ENCODE data around the gene LRRC38. TPM values are rescaled to one million over a fixed set of nuclear protein-coding genes. Genes with fewer than 3 reads are reported as not detected.
"Not testable (repeated sequence)": the region's sequence is repeated elsewhere in the genome, so short reads cannot be mapped to it uniquely, and the experiment has no call there.

The LRRC38 gene
- total and polyA plus RNA-seq, 2 donors (not counting 1 experiment from before 2014, with no cell fraction given) = not detected

GRCh38 chr1:13443335-13443979 is 70.3 kb downstream of the LRRC38 start:
- POLR2A ChIA-PET = no interaction called here
- Mint-ChIP-seq H3K27ac (no peak overlapping the region), H3K4me1 (no peaks in the 10 kb centered on the region), H3K9me3 (ENCODE audit: insufficient read depth) (no peaks in the 10 kb centered on the region), H3K4me3 (no peak overlapping the region), H3K27me3 (no peaks in the 10 kb centered on the region)
- no peaks in the 10 kb centered on the region for H3K79me2 ChIP-seq (ENCODE audit: control insufficient read depth, insufficient read depth, low read length)
- H3K9me3 ChIP-seq (ENCODE audit: control extremely low read depth in 1 of 3, control insufficient read depth in 2 of 3, insufficient read depth in 1 of 3, low read length in 2 of 3) = no peaks in the 10 kb centered on the region
- H4K20me1 ChIP-seq (ENCODE audit: control insufficient read depth, insufficient read depth, low read length, poor library complexity, severe bottlenecking) = no peaks in the 10 kb centered on the region
- H3K4me1 ChIP-seq (ENCODE audit: control insufficient read depth in 2 of 2, insufficient read depth in 2 of 2, low read length in 2 of 2) = no peaks in the 10 kb centered on the region
- H3K4me3 ChIP-seq (ENCODE audit: control extremely low read depth in 1 of 5, extremely low read depth in 1 of 5, insufficient read depth in 1 of 5, low read depth in 2 of 5, low read length in 4 of 5) = no peak overlapping the region
- DNase-seq (no peak), ATAC-seq (ENCODE audit: low read depth) (no peak)
- H3K27ac ChIP-seq (ENCODE audit: low read length in 2 of 2) = no peak overlapping the region
- no peaks in the 10 kb centered on the region for H3K36me3 ChIP-seq (replicated peaks in 1 of 2; ENCODE audit: control extremely low read depth in 1 of 2, control insufficient read depth in 1 of 2, extremely low read depth in 1 of 2, insufficient read depth in 2 of 2, low read length in 1 of 2)
- no peak overlapping the region for H3K4me2 ChIP-seq (replicated peaks; ENCODE audit: low read depth, low read length, poor library complexity, severe bottlenecking)
- H2AFZ ChIP-seq (ENCODE audit: insufficient read depth, low read depth, low read length, poor library complexity, severe bottlenecking) = no peak overlapping the region
- 80% methylated on average over 4 of the region's 10 CpGs for WGBS (ENCODE audit: insufficient coverage)
- intact Hi-C loops (cut with micrococcal nuclease) = no loop called here
- no peaks in the 10 kb centered on the region for H3K27me3 ChIP-seq (replicated peaks in 1 of 4; ENCODE audit: control extremely low read depth in 1 of 4, control insufficient read depth in 3 of 4, insufficient read depth in 4 of 4, low read length in 3 of 4)
- no peak for TF ChIP-seq EZH2 (IDR thresholded peaks at IDR 0.05; ENCODE audit: borderline replicate concordance, insufficient read depth, low read depth, low read length, poor library complexity, severe bottlenecking)
- no peak for TF ChIP-seq CTCF (IDR thresholded peaks at IDR 0.05)
- CTCF ChIA-PET = no interaction called here
- H3K9ac ChIP-seq (ENCODE audit: low read length) = no peak overlapping the region

- POLR2A ChIA-PET; H3K4me3 Mint-ChIP-seq; H3K9ac ChIP-seq (ENCODE audit: low read length); H4K20me1 ChIP-seq (ENCODE audit: control insufficient read depth, insufficient read depth, low read length, poor library complexity, severe bottlenecking); H3K36me3 ChIP-seq (replicated peaks in 1 of 2; ENCODE audit: control extremely low read depth in 1 of 2, control insufficient read depth in 1 of 2, extremely low read depth in 1 of 2, insufficient read depth in 2 of 2, low read length in 1 of 2); intact Hi-C loops (cut with micrococcal nuclease); H3K4me1 ChIP-seq (ENCODE audit: control insufficient read depth in 2 of 2, insufficient read depth in 2 of 2, low read length in 2 of 2); DNase-seq; ATAC-seq (ENCODE audit: low read depth); H3K27me3 ChIP-seq (replicated peaks in 1 of 4; ENCODE audit: control extremely low read depth in 1 of 4, control insufficient read depth in 3 of 4, insufficient read depth in 4 of 4, low read length in 3 of 4); H3K79me2 ChIP-seq (ENCODE audit: control insufficient read depth, insufficient read depth, low read length); H2AFZ ChIP-seq (ENCODE audit: insufficient read depth, low read depth, low read length, poor library complexity, severe bottlenecking); H3K9me3 ChIP-seq (ENCODE audit: control extremely low read depth in 1 of 3, control insufficient read depth in 2 of 3, insufficient read depth in 1 of 3, low read length in 2 of 3); H3K4me2 ChIP-seq (replicated peaks; ENCODE audit: low read depth, low read length, poor library complexity, severe bottlenecking); H3K4me3 ChIP-seq (ENCODE audit: control extremely low read depth in 1 of 5, extremely low read depth in 1 of 5, insufficient read depth in 1 of 5, low read depth in 2 of 5, low read length in 4 of 5); H3K9me3 Mint-ChIP-seq (ENCODE audit: insufficient read depth); CTCF ChIA-PET; H3K27ac Mint-ChIP-seq; H3K27ac ChIP-seq (ENCODE audit: low read length in 2 of 2); H3K27me3 Mint-ChIP-seq; H3K4me1 Mint-ChIP-seq: not testable (repeated sequence)
- WGBS (ENCODE audit: insufficient coverage) = 97% methylated on average over 44 of the region's 49 CpGs
Measured at GRCh38 chr1:13439104-13439783, 74.6 kb downstream of the LRRC38 start.

Measured in B cell (primary cell).